Activated T-helper 1 cell treated with Interleukin-2 at 50 U/mL for 16 hours (primary cell): ENCODE measurements around the gene WDR18.

Experiments used
- DNase-seq: peaks from one replicate; pipeline ENCODE4 v3.0.0-alpha.2; 2020; ENCODE audit warnings: low read depth

Gene WDR18

DNA sequence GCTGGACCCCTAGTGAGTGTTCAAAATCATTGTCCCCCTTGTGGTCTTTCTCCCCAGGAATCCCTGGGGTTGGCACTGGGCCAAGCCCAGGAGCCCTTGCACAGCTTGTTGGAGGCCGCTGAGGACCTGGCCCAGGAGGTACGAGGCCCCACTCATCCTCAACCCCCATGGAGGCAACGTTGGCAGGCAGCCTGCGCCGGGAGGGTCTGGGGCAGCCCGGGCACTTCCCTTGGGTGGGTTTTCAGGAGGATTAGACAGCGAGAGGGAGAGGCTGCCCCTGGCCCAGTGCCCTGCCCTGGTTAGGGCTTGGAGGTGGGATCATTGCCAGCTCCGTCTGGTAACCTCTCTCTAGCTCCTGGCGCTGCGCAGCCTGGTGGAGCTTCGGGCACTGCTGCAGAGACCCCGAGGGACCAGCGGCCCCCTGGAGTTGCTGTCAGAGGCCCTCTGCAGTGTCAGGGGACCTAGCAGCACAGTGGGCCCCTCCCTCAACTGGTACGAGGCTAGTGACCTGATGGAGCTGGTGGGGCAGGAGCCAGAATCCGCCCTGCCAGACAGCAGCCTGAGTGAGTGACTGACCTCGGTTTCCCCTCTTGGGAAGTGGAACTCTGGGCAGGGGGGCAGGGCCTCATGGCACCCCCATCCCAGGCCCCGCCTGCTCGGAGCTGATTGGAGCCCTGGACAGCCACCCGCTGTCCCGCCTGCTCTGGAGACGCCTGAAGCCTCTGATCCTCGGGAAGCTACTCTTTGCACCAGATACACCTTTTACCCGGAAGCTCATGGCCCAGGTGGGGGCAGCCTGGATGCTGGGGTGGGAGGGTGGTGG is 58.8 kb downstream of the WDR18 start:
- no peak for DNase-seq
